ENCODE results near the gene ZNF76.

Gene ZNF76

DNA sequence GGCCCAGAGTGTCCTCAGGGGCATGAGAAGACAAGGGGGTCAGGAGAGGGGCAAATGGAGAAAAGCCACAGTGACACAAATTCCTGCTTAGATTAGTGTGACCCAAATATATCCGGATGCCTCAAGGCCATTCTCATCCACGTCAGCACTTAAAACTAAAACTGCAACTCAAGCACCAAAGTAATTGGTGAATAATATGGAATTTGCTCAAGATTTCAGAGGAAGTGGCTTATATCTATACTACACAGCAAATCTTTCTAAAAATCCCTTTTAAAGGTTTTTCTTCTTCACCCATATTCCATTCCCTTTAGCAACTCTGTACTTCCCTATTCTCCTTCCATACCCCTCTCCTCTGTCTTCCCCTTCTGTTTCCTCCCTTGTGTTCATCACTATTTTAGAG lies 53.3 kb downstream of the ZNF76 start:
- TF ChIP-seq, protein P1, sequence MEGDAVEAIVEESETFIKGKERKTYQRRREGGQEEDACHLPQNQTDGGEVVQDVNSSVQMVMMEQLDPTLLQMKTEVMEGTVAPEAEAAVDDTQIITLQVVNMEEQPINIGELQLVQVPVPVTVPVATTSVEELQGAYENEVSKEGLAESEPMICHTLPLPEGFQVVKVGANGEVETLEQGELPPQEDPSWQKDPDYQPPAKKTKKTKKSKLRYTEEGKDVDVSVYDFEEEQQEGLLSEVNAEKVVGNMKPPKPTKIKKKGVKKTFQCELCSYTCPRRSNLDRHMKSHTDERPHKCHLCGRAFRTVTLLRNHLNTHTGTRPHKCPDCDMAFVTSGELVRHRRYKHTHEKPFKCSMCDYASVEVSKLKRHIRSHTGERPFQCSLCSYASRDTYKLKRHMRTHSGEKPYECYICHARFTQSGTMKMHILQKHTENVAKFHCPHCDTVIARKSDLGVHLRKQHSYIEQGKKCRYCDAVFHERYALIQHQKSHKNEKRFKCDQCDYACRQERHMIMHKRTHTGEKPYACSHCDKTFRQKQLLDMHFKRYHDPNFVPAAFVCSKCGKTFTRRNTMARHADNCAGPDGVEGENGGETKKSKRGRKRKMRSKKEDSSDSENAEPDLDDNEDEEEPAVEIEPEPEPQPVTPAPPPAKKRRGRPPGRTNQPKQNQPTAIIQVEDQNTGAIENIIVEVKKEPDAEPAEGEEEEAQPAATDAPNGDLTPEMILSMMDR (IDR thresholded peaks at IDR 0.05; ENCODE audit: poor library complexity, severe bottlenecking), result no peak
- Histone ChIP-seq H3K9me3 (ENCODE audit: severe bottlenecking) (no peaks in the 10 kb centered on the region), H3K4me3 (ENCODE audit: severe bottlenecking) (no peak overlapping the region), H3K27me3 (ENCODE audit: insufficient read depth, poor library complexity, severe bottlenecking) (no peaks in the 10 kb centered on the region), H3K36me3 (ENCODE audit: low read depth) (peaks cover 8% of the 10 kb centered on the region), H3K27ac (ENCODE audit: poor library complexity, severe bottlenecking) (no peak overlapping the region), H3K4me1 (ENCODE audit: insufficient read depth, poor library complexity, severe bottlenecking) (no peaks in the 10 kb centered on the region)
- DNase-seq (ENCODE audit: low spot score) (no peak), ATAC-seq (ENCODE audit: low read depth) (no peak)

DNA sequence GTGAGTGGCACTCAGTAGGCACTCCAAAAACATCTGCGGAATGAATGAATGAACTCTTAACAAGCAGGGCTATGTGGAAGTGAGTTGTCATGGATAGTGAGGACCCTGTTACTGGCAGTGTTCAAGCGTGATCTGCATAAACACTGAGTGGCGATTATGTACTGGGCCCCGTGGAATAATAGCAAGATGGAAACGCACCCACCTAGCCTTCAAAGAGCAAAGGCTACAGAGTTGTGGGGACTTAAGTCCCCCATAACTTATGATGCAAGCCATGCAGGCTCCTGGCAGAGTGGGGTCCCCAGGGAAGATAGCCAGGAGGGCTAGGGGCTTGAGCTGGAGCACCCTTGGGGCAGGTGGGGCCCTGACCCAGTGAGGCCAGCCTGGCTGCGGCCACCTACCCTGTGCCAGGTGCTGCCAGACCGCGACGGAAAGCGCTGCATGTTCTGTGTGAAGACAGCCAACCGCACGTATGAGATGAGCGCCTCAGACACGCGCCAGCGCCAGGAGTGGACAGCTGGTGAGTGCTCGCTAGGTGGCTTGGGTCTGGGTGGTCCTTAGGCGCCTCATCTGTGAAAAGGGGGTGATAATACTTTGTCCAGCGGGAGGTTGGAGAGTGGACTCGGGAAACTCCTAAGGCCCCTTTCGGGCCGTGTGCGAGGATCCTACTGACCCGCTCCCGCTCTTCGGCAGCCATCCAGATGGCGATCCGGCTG lies 58.1 kb downstream of the ZNF76 start:
- no peaks in the 10 kb centered on the region for H3K4me1 ChIP-seq (ENCODE audit: insufficient read depth, poor library complexity, severe bottlenecking)
- no peaks in the 10 kb centered on the region for H3K9me3 ChIP-seq (ENCODE audit: severe bottlenecking)
- H3K27ac ChIP-seq (ENCODE audit: poor library complexity, severe bottlenecking), result no peak overlapping the region
- no peak for DNase-seq (ENCODE audit: low spot score)
- TF ChIP-seq, protein P1 (IDR thresholded peaks at IDR 0.05; ENCODE audit: poor library complexity, severe bottlenecking), result no peak
- peaks cover 29% of the 10 kb centered on the region for H3K36me3 ChIP-seq (ENCODE audit: low read depth)
- H3K27me3 ChIP-seq (ENCODE audit: insufficient read depth, poor library complexity, severe bottlenecking), result no peaks in the 10 kb centered on the region
- H3K4me3 ChIP-seq (ENCODE audit: severe bottlenecking), result peak overlapping the region; percentile 19
- no peak for ATAC-seq (ENCODE audit: low read depth)

DNA sequence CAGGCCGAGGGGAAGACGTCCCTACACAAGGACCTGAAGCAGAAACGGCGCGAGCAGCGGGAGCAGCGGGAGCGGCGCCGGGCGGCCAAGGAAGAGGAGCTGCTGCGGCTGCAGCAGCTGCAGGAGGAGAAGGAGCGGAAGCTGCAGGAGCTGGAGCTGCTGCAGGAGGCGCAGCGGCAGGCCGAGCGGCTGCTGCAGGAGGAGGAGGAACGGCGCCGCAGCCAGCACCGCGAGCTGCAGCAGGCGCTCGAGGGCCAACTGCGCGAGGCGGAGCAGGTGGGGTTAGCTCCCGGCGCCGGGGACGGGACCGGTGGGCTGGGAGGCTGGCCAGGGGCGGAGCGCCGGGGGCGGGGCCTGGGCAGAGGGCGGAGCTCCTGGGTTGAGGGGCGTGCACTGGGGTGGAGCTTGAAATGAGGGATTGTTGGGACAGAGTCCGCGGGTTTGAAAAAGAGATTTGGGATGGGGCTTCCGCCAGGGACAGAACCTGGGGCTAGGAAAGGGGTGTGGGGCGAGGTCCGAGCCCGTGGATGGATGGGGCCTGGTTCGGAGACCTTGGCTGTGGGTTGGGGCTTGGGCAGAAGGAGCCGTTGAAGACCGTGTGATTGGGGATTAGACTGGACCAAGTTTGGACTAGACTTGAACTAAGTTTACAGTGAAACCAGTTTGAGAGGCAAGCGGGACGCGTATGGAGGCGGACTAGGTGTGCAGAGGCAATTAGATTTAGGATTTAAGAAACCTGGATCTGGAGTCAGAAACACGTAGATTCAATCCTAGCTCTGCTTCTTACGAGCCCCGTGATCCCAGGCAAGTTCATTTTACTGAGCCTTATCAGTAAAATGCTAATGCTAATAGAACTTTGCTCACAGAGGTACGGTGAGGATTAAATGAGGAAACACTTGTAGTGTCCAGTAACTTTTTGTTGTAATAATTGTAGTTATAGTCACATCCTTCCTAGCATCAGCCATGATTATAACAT lies 58.9 kb downstream of the ZNF76 start:
- DNase-seq (ENCODE audit: low spot score), result no peak
- Histone ChIP-seq H3K4me3 (ENCODE audit: severe bottlenecking) (peak overlapping the region; percentile 19), H3K4me1 (ENCODE audit: insufficient read depth, poor library complexity, severe bottlenecking) (no peaks in the 10 kb centered on the region), H3K27ac (ENCODE audit: poor library complexity, severe bottlenecking) (no peak overlapping the region), H3K27me3 (ENCODE audit: insufficient read depth, poor library complexity, severe bottlenecking) (no peaks in the 10 kb centered on the region), H3K36me3 (ENCODE audit: low read depth) (peaks cover 26% of the 10 kb centered on the region), H3K9me3 (ENCODE audit: severe bottlenecking) (no peaks in the 10 kb centered on the region)
- peak; percentile 97 for ATAC-seq (ENCODE audit: low read depth)
- TF ChIP-seq, protein P1 (IDR thresholded peaks at IDR 0.05; ENCODE audit: poor library complexity, severe bottlenecking), result no peak

DNA sequence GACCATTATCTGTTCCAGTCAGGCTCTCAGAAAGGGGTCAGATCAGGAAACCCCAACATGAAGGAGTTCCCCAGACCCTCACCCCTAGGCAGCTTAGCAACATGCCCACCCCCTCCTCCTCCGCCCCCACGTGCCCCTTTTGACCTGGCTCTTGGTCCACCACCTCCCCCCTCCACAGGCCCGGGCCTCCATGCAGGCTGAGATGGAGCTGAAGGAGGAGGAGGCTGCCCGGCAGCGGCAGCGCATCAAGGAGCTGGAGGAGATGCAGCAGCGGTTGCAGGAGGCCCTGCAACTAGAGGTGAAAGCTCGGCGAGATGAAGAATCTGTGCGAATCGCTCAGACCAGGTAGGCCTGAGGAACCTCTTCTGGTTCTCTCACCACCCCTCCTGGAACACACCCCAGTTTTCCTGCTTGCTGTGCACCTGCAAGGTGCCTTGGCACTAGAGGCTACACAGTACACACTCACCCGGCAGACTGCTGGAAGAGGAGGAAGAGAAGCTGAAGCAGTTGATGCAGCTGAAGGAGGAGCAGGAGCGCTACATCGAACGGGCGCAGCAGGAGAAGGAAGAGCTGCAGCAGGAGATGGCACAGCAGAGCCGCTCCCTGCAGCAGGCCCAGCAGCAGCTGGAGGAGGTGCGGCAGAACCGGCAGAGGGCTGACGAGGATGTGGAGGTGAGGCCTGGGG lies 60.0 kb downstream of the ZNF76 start:
- no peak overlapping the region for H3K4me3 ChIP-seq (ENCODE audit: severe bottlenecking)
- no peaks in the 10 kb centered on the region for H3K27me3 ChIP-seq (ENCODE audit: insufficient read depth, poor library complexity, severe bottlenecking)
- TF ChIP-seq, protein P1 (IDR thresholded peaks at IDR 0.05; ENCODE audit: poor library complexity, severe bottlenecking), result no peak
- H3K36me3 ChIP-seq (ENCODE audit: low read depth), result peaks cover 20% of the 10 kb centered on the region
- H3K9me3 ChIP-seq (ENCODE audit: severe bottlenecking), result no peaks in the 10 kb centered on the region
- DNase-seq (ENCODE audit: low spot score), result no peak
- ATAC-seq (ENCODE audit: low read depth), result no peak
- no peak overlapping the region for H3K27ac ChIP-seq (ENCODE audit: poor library complexity, severe bottlenecking)
- no peaks in the 10 kb centered on the region for H3K4me1 ChIP-seq (ENCODE audit: insufficient read depth, poor library complexity, severe bottlenecking)
